EH (cell line): Measurements from ENCODE around the gene ITFG2.
"Not testable (repeated sequence)": the region's sequence is repeated elsewhere in the genome, so short reads cannot be mapped to it uniquely, and the experiment has no call there.

Source experiments
- DNase-seq: peaks from one replicate; pipeline ENCODE4 v3.0.0-alpha.2; 2015; ENCODE audit warnings: low read depth

Gene ITFG2

GRCh38 chr12:2863402-2863801 lies 50.9 kb downstream of the ITFG2 start:
- DNase-seq: not testable (repeated sequence)

- no peak for DNase-seq
These were observed 51.7 kb downstream of the ITFG2 start for GRCh38 chr12:2864198-2864597.

DNA sequence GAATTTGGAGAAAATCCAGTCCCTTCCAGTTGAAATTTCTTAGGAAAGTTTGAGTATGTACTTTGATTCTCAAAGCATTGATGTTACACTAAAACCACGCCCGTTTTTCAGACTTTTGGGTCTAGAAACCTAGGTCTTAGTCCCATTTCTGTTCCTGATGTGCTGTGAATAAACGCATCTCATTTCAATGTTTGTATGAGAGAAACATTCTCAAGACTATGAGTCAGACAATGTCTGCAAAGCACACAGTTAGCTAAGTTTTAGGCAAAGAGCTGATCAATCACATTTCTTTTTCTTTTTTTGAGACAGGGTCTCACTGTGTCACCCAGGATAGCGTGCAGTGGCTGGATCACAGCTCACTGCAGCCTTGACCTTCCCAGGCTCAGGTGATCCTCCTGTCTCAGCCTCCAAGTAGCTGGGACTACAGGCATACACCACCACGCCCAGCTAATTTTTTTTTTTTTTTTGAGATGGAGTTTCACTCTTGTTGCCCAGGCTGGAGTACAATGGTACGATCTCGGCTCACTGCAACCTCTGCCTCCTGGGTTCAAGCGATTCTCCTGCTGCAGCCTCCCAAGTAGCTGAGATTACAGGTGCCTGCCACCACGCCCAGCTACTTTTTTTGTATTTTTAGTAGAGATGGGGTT lies 56.6 kb downstream of the ITFG2 start:
- DNase-seq: peak; percentile 48
